GM20000 (cell line): ENCODE results near the gene HAGHL.

Experiments
- DNase-seq: peaks from one replicate; pipeline ENCODE4 v3.0.0; 2012; ENCODE audit warnings: low spot score
- TF ChIP-seq, protein P1 (sequence below): IDR thresholded peaks from 2 replicates; pipeline ENCODE4 v1.5.1; 2012; ENCODE audit warnings: mild to moderate bottlenecking, control low read depth; ENCODE audit errors: extremely low read depth, missing control alignments

The HAGHL gene

DNA sequence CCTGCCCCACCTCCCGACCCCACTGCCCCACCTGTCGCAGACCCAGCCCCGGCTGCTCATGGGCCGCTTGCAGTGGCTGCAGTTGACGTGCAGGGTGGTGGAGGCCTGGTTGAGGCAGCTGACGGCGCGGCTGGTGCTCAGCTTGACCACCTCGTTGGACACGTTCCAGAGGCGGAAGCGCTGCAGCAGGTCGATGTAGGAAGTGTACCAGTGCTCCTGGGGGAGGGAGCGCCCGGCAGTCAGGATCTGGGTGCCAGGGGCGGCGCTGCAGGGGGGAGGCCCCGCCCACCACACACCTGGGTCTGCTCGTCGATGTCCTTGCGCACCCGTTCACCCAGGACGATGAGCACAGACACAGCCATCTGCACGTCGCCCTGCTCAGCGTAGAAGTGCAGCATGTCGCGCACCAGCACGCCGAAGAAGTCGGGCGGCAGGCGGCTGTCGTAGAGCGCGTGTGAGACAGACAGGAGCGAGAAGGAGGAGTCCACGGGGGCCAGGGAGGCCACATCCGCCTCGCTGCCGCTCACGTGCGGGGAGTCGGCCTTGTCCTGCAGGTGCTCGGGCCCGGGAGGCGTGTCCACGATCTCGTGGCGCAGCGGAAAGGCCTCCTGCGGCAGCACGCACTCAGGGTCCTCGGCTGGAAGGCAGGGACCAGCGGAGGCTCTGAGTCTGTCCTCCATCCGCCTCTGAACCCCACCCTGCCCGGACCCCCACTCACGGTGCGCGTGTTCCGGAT lies 41.8 kb upstream of the HAGHL start:
- TF ChIP-seq, protein P1, sequence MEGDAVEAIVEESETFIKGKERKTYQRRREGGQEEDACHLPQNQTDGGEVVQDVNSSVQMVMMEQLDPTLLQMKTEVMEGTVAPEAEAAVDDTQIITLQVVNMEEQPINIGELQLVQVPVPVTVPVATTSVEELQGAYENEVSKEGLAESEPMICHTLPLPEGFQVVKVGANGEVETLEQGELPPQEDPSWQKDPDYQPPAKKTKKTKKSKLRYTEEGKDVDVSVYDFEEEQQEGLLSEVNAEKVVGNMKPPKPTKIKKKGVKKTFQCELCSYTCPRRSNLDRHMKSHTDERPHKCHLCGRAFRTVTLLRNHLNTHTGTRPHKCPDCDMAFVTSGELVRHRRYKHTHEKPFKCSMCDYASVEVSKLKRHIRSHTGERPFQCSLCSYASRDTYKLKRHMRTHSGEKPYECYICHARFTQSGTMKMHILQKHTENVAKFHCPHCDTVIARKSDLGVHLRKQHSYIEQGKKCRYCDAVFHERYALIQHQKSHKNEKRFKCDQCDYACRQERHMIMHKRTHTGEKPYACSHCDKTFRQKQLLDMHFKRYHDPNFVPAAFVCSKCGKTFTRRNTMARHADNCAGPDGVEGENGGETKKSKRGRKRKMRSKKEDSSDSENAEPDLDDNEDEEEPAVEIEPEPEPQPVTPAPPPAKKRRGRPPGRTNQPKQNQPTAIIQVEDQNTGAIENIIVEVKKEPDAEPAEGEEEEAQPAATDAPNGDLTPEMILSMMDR: no peak
- DNase-seq: no peak

DNA sequence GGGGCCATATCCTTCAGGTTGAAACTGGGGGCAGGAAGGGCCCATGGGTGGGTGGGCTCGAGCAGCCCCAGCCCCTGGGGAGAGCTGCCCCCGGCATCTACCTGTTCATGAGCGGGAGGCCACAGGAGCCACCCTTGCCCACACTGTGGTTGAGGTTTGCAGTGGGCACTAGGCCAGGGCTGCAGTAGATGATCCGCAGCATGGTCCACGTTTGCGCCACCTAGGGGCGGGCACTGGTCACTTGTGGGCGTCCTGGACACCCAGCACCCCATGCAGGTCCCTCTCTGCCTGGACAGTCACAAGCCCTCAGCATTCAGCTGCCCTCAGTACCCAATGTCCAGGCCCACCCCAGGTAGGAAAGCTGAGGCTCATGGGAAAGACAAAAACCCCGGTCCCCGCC lies 40.9 kb upstream of the HAGHL start:
- peak; percentile 29 for DNase-seq
- TF ChIP-seq, protein P1: no peak

DNA sequence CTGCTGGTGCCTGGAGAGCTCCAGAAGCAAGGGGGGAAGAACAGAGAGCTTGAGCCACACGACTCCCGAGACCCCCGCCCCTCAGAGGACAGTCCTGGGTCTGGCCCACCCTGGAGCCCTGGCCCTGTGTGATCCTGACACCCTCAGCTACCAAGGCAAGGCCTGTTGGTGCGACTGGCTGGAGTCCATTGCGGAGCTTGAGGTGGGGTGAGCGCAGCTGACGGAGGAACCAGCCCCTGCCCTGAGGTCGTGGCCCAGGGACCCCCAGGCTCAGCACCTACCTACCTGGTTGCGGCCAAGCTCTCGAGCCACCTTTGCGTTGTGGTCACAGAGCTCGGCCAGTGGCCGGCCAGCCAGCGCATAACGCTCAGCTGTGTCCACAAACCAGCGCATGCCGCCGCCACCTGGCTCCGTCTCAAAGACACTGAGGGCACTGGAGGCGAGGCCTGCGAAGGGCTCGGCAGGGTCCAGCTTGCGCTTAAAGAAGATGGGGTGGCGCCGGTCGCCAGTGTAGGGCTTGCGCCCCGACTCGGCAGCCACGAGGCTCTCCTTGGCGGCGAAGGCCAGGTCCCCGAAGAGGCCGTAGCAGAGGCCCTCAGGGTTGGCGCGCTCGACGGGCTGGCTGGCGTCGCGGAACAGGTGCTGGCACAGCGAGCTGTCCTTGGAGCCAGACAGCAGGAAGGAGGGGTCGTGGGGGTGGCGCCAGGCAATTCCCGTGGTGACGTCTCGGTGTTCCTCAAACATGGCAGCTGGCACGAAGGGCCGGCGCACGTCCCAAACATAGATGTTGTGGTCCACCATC lies 40.2 kb upstream of the HAGHL start:
- TF ChIP-seq, protein P1: no peak
- no peak for DNase-seq

DNA sequence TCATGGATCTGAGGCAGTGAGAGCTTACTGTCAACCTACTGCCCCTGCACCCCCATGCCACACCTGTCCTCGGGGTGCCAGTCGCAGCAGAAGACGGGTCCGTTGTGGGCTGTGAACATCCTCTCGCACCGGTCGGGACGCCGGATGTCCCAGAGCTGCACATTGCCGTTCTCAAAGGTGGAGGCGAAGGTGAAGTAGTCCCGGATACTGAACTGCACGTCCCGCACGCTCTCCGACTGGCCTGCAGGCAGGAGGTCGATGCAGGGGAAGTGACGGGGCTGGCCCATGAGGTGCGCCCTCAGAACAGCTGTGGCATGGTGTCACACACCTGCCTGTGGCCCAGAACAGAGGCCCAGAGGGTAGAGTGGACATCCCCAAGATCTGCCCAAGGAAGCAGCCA lies 39.4 kb upstream of the HAGHL start:
- TF ChIP-seq, protein P1: no peak

DNA sequence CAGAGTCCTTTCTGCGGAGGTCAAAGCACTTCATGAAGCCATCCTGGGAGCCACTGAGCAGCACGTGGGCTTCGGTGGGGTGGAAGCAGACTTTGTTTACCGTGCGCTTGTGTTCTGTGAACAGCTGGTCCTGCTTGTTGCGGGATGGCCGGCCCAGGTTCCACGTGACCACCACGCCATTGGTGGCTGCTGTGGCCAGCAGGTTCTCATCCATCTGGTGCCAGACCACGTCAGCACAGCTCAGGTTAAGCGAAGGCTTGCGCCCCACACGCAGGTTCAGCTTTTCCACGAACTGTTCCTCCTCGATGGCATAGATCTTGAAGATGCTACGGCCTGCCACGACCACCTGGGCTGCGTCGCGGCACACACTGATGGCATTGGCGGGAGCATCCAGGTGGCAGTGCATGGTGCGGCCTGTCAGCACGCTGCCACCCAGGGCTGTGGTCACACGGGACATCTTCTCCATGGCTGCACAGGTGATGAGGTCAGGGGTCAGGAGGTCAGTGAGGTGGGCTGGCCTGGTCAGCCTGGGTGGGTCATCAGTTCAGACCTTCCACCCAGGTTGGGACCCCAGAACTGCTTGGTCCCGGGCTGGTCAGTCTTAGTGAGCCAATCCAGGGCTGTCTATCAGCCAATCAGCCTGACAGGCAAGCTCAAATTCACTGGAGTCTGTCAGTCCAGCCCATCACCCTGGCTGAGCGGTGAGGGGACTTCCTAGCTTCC lies 37.6 kb upstream of the HAGHL start:
- no peak for DNase-seq

More for the DNA sequence above, 39.4 kb upstream of the HAGHL start:
- no peak for DNase-seq

DNA sequence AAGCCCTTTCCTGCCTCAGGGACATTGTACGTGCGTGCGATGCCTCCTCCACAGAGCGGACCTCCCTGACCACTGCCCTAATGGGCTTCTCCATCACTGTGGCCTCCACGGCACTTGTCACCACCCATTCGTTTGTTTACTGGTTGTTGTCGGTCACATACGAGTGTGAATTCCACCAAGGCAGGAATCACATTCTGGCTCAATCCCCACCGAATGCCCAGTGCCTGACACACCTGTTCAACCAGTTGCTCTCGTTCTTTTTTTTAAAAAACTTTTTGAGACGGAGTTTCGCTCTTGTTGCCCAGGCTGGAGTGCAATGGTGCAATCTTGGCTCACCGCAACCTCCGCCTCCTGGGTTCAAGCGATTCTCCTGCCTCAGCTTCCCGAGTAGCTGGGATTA lies 35.7 kb upstream of the HAGHL start:
- DNase-seq: peak; percentile 18

More for the DNA sequence above, 37.6 kb upstream of the HAGHL start:
- TF ChIP-seq, protein P1: no peak

DNA sequence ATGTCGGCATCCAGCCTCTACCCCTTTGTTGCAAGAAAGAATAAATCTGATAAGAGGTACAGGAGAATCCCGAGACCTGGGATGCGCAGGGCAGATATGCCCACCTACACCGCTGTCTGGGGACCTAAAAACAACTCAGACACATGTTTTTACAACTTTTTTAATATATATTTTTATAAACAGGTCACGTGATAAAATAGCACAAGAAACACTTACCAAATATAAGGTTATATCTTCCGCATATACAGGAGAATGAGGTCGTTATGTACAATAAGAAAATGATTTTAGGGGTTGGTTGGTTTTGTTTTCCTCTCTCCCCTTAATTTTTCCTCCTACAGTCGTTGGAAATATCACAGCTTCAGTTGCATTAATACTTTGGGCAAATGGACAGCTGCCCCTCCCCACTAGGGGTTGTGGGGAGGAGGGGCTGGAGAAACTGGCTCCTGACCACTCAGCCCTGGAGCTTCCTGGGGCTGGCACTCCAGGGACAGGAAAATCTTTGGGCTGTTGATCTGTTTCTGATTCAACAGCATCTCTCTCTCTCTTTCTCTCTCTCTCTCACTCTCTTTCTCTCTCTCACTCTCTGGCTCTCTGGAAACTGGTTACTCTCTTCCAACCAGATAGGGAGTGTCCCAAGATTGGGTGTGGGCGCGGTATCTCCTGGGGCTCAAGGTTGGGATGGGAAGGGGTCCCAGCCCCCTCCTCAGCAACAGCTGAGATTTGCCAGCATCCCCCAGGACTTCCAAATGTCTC lies 34.4 kb upstream of the HAGHL start:
- no peak for DNase-seq
- TF ChIP-seq, protein P1: no peak
